HG02973 (cell line): ENCODE measurements around the gene IDI1.
"Not testable (repeated sequence)": the region's sequence is repeated elsewhere in the genome, so short reads cannot be mapped to it uniquely, and the experiment has no call there.

Experiments used
- ATAC-seq: cut with Tn5 transposase; IDR thresholded peaks from one replicate; pipeline ENCODE4 v1.9.1; 2021; ENCODE audit warnings: moderate library complexity; ENCODE audit not compliant: unreplicated experiment

The IDI1 gene

DNA sequence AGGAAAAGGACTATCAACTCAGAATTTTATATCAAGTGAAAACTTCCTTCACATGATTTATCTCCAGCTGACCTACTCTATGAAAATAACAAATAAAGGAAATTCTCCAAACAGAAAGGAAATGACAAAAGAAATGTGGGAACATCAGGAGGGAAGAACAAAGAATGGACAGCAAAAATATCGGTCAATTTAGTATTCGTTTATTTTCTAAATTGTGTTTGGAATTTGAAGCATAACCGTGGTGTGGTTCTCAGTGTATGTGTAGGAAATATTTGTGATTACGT, 16.0 kb upstream of the IDI1 start:
- no peak for ATAC-seq

DNA sequence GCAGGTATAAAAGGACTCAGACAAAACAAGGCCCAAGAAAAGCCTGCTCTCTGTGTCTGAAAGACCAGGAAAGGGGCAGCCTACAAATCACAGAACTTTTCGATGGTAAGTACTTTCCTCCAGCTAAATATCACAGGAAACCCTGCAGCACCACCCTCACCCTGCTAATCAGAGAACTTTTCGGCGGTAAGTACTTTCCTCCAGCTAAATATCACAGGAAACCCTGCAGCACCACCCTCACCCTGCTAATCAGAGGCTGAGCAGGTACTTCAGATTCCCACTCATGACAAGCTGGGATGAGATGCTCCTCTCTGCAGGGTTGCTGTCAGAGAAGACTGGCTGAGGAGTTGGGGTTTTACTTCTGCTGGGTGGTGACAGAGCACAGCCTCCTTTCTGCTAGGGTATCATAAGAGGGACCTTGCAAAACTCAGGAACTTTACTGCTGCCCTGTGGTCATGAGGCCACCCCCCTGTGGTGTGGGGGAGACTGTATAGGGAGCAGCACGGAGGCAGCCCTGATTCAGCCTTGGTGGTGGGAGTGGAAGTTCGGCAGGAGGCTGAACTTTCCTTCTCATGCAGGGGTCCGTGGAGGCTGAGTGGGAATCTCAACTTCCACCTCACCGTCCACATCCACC, 14.4 kb upstream of the IDI1 start:
- no peak for ATAC-seq

DNA sequence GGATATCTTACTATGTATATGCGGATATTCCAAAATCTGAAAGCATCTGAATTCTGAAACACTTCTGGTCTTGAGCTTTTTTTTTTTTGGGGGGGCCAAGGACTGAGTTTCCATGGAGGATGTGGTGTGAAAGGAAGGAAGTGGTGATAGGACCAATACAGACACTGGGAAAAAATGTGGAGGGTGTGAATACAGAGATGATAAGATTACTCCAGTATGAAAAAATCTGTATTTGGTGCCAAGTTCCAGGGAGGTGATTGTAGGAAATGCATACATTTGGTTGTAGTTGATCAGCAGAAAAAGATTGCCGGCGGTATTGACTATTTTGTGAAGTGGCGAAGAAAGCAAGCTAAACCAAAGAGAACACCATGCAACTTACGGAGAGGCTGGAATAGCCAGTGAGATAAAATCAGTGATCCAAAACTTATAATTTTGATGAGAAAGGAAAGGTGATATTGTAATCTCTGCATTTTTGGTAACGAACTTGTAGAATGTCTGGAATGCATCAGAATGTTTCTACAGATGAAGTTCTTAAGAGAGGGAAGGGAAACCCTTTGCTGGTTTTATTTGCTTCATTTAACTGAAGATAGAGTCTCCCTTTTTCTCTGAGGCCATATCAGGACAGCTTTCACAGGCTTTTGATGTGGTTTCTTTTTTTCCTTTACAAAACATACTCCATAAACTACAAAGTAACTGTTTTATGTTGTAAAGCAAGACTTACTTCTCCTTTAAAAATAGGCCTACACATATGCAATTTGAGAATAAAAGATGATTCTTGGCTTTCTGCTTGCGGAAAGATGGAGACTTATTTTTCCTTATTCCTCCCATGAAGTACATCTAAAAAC, 13.2 kb upstream of the IDI1 start:
- ATAC-seq = no peak

DNA sequence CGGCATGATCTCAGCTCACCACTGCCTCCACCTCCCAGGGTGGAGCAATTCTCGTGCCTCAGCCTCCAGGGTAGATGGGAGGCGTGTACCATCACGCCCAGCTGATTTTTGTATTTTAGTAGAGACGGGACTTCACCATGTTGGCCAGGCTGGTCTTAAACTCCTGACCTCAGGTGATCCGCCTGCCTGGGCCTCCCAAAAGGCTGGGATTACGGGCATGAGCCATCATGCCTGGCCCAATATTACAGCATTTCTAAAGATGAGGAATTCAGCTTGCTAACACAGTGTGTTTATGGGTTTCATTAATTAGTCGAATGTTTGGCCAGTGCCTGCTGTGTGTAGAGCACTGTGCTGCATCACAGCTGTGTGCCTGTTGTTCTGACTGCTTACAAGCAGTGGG, 11.0 kb upstream of the IDI1 start:
- ATAC-seq = no peak

DNA sequence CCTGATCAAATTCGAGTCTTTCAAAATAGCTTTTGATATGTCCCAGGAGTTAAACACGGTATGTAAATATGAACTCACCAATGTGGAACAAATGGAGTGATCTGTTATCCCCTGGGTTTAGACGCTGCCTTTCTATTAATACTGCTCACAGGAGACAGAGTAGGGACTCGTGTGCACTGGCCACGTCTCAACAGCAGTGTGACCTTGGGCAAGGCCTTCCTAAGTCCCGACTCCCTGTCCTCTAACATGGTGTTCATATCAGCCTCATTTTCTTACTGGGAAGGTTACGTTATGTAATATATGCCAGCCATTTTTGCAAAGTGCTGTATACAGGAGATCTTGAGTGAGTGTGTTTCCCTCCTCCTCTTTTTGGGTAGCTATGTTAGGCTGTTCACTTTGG, 9.1 kb upstream of the IDI1 start:
- no peak for ATAC-seq

DNA sequence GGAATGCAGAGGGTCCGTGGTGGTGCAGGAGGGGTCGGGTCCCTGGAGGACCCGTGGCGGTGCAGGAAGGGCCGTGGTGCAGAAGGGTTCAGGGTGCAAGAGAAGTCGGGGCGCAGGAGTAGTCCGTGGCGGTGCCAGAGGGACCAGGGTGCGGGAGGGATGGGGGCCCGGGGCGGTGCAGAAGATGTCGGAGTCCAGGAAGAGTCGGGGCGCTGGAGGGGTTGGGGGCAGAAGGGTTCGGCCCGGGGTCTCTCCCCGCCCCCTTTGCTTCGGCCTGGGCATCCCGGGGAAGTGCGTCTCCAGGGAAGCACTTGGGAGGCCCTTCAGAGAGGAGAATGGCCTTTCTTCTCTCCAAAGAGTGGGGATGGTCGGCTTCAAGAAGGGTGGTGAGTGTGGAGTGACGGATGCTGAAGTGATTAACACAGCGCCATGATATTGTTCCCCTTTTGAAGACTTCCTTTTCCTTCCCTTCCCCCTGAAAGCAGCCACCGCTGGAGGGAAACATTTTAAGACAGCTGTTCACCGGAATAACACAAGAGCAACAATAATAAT, 8.3 kb upstream of the IDI1 start:
- ATAC-seq = no peak

DNA sequence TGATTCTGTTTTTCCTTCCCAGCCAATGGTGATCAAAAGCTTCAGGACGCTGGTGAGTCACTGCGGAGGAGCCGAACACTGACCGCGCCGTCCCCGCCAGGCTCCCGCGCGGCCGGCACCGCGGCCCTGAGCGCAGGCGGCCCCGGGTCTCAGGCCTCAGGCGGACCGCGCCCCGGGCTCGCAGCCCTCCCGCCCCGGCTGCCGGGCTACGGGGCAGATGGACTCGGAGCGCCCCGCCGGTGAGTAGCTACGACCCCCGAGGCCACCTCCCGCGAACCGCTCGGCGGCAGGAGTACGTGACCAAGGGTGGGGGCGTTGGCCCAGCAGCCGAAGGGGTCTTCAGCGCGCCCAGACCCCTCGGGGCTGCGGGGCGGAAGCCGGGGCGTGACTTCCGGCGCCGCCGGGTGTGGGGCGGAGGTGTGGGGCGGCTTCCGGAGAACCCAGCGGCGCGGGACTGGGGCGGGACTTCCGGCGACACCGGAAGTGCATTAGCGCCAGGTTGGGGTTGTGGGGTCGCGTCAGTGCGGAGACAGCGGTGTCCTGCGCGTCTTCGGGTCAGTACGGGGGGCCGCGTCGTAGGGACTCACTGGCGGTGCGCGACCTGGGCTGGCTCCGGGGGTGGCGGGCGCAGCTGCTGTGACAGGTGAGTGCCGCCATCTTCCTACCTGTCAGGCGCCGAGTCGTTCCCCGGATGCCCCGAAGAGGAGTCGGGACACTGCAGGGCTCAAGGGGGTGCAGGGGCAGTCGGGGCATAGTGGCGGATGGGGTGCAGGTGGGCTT, 7.6 kb upstream of the IDI1 start, which contains the start of gene WDR37:
WDR37 (plus strand) TSS at position 60 of the 780 bp plus-strand sequence. CDS start 15,771 bp downstream, outside the sequence.
- peak; percentile 91 for ATAC-seq

DNA sequence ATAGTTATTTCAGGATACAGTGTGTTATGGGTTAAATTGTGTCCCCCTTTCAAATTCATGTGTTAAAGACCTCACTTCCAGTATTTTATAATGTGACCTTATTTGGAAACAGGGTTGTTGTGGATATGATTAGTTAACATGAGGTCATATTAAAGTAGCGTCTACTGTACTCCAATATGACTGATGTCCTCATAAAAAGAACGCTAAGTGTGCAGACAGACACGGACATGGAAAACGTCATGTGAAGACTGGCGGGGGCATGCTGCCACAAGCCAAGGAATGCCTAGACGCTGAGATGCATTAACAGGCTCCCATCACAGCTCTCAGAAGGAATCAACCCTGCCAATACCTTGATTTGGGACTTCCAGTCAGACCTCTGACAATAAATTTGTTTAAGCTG, 5.8 kb upstream of the IDI1 start:
- ATAC-seq = no peak

DNA sequence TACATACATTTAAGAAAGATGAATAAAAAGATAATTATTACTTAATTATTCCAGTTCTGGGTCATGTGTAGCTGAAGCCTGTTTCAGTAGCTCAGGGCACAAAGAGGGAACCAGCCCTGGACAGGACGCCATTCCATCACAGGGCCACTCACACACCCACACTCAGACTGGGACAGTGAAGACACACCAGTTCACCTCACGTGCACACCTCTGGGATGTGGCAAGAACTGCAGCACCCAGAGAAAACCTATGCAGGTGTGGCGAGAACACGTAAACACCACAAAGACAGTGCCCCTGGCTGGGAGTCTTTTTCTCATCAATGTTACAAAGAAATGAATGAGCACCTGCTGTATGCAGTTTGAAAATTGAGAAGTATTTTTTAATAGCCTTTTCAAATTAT, 1.6 kb upstream of the IDI1 start:
- ATAC-seq = no peak

DNA sequence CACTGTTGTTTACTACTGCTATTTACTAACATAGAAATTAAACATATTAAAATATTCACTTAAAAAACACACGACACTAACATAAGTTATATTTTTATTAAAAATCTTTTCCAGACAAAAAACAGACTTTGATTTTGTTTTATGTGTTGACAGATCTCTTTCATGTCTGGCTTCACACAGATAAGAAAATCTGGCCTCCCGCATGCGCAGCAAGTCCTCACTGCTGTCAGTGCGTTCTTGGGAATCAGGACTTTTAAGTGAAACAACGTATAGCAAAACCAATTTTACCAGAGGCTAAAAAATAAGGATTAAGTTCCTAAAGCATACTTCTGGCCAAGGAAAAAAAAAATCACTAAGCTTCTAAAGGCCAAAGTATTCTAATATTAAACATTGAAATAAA, 1.2 kb upstream of the IDI1 start:
- no peak for ATAC-seq

DNA sequence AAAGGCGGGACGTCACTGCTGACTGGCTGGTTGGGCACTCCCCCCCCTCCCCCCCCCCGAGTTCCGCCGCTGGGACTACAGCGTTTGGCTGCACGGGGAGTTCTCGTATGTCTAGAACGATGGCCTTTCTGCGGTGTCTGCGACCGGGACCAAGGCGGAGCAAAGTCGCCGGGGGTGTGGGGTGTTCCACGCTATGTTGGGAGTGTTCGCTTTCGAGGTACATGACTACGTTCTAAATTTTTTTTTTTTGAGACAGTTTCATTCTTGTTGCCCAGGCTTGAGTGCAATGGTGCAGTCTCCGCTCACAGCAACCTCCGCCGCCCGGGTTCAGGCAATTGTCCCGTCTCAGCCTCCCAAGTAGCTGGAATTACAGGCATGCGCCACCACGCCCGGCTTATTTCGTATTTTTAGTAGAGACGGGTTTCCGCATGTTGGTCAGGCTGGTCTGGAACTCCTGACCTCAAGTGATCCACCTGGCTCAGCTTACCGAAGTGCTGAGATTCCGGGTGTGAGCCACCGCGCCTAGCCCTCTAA, 573 bp upstream of the IDI1 start:
- no peak for ATAC-seq

DNA sequence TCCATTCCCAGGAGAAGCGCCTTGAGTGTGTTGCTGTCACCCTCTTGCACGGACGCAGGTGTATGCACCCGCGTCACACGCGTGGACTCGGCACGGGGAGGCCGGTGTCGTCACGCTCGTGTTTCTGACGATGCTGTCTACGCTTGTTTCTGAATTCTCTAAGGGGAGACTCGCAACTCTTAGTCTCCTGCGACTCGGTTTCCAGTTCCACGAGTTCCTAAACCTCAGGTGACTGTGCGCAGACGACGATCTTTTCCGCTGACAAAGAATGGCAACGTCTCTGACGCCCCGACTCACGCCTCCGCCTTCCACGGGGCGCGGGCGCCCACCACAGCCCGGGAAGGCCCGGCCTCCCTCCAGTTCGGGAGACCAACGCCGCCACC, 579 bp downstream of the IDI1 start:
- ATAC-seq = peak; percentile 3

DNA sequence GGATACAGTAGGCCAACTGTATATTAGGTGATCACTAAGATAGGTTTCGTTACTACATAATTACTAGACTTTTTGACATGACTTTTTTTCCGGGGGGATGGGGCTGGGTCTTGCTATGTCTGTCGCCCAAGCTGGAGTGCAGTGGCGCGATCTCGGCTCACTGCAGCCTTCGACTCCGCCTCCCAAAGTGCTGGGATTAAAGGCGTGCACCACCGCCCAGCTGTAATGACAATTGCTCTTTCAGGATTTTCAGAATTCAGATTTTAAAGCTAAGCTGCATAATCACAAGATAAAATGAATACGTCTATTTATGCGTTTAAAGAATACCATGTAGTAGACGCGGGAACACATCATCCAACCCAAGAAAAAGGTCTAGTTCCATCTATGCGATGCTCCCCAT, 982 bp downstream of the IDI1 start:
- ATAC-seq = no peak

DNA sequence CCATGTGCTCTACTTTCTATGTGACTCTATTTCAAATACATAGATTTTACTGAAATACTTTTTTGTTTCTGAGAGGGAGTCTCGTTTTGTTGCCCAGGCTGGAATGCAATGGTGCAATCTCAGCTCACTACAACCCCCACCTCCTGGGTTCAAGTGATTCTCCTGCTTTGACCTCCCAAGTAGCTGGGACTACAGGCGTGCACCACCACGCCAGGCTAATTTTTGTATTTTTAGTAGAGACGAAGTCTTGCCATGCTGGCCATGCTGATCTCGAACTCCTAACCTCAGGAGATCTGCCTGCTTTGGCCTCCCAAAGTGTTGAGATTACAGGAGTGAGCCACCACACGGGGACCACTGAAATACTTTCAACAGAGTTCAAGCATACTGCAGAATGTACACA, 3.5 kb downstream of the IDI1 start:
- ATAC-seq = no peak

DNA sequence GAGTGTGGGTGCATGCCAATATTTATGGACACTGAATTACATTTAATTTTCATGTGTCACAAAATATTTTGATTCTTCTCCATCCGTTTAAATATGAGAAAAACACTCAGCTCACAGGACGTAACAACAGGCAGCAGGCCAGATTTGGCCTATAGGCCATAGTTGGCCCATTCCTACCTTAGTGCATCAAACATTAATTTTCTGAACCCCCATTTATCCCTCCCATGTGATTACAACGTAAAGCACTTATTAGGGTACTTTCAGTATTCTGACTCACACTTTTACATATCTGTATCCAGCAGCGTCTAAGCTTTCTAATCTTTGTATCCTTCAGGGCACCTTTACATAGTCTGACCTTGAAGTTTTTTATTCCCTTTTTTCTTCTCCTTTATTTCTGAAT, 4.0 kb downstream of the IDI1 start:
- ATAC-seq = no peak

DNA sequence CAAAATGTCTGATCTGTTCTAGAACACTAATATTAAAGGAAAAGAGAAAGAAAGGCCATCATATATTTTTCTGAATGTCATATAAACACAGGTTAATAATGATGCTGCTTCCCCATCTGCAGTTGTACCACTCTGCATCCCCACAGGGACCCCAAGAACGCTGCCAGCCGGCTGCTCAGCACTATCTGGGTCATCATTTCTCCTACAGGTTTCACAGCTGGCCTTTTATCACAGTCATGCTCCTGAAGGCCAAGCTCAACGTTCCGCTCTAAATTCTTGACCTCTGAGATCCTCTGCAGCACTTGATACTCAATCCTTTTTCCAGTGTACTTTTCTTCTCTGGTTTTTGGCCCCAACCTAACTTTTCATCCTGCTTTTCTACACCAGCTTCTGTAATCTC, 4.8 kb downstream of the IDI1 start:
- ATAC-seq = no peak

DNA sequence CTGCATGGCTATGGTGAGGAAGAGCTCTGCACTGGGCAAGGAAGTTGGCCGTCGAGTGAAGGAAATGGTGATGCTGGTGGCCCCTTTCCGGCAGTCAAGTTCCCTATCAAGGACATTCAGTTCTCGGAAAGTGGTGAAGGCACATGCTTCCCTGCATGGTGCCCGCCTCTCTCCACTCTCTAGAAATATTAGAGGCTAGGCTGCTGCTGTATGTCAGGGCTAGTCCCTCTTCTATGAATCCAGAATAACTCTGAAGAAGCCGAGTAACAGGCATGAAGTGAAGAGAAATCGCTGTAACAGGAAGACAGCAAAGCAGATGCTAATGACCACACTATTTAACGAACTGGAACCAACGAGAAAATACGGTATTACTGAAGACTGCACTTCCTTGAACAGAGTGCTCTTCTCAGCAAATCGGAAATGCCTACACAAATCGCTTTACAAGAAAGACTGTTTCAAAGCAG, 5.4 kb downstream of the IDI1 start:
- ATAC-seq = peak; percentile 49

DNA sequence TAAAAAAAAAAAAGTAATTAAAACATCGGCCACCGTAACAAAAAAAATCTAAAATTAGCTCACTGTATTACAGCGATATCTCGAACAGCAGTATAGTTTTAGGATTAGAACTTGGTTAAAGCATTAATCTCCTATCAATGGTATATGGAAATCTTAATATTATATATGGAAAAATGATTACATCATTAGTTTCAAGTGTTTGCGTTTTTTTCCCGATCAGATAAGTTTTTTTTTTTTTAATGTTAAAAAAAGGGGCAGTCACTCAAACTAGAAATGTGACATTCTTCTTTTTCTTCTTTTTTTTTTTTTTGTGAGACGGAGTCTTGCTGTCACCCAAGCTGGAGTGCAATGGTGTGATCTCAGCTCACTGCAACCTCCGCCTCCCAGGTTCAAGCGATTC, 7.4 kb downstream of the IDI1 start:
- no peak for ATAC-seq

DNA sequence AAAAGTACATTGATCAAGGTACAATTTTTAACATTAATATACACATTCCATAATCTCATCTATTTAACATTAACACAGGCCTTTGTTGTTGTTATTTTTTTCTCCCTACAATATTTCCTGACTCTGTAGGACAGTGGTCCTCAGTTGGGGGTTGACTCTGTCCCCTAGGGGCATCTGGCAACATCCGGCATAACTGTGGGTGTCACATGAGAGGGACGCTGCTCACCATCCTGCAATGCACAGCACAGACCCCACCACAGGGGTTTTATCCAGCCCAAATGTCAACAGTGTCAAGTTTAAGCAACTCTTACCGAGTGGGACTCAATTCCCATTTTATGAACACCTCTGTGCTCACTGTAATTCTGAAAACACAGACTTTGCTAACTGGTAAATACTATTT, 8.8 kb downstream of the IDI1 start:
- ATAC-seq = no peak

DNA sequence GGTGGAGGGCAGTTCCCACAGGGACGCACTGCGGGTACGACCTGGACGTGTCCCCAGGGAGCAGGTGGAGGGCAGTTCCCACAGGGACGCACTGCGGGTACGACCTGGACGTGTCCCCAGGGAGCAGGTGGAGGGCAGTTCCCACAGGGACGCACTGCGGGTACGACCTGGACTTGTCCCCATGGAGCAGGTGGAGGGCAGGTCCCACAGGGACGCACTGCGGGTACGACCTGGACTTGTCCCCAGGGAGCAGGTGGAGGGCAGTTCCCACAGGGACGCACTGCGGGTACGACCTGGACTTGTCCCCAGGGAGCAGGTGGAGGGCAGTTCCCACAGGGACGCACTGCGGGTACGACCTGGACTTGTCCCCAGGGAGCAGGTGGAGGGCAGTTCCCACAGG, 10.2 kb downstream of the IDI1 start:
- ATAC-seq = not testable (repeated sequence)

DNA sequence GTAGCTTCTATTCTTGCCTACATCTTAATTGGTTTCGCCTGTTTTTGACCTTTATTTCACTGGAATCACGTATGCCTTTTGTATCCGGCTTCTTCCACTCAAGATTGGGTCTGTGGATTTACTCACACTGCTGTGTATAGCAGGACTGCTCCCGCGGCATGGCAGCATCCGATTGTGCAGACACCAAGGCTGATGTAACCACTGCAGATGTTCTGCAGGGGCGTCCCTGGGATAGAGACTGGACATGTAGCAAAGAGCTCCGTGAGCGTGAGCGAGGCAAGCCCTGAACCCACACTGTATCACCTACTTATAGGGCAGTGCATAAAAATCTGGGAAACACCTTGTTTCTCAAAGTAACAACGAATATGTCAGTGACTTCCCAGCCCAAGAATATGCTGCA, 11.8 kb downstream of the IDI1 start:
- ATAC-seq = no peak
